B cell (primary cell): ENCODE data around the gene CLDN6. TPM values are rescaled to one million over a fixed set of nuclear protein-coding genes. Genes with fewer than 3 reads are reported as not detected.

Source experiments
- ATAC-seq: fragments of 200-7000 bp; cut with Tn5 transposase; one replicate; pipeline ENCODE4 v1.10.0; 2021; ENCODE audit warnings: low read depth, mild to moderate bottlenecking, moderate number of reproducible peaks, moderate library complexity
- CTCF ChIA-PET: fragments of 350-600 bp; sonication (Branson Sonifier 250); formaldehyde crosslinking; loops from one replicate; lab custom pipeline; 2021; ENCODE audit warnings: antibody characterized with exemption, inconsistent platforms; lab: Charles Lee
- POLR2A ChIA-PET: fragments of 350-600 bp; sonication (Branson Sonifier 250); formaldehyde crosslinking; loops from one replicate; lab custom pipeline; 2021; ENCODE audit warnings: antibody characterized with exemption; lab: Charles Lee
- DNase-seq: peaks from one replicate; pipeline ENCODE4 v3.0.0; 2013
- H2AFZ ChIP-seq: 2 replicates; pipeline ENCODE4 v1.6.1; 2012; ENCODE audit warnings: mild to moderate bottlenecking, low read depth, low read length; ENCODE audit not compliant: insufficient read depth, poor library complexity, severe bottlenecking
- H3K27ac ChIP-seq, 2 donors: 1 replicate in 1 of 2; 2 replicates in 1 of 2; pipeline ENCODE4 v1.5.1; 2012 to 2013; ENCODE audit warnings: low read length in 2 of 2, mild to moderate bottlenecking in 2 of 2, moderate library complexity in 1 of 2
- H3K27me3 ChIP-seq, 4 experiments: fragments of 200-600 bp in 1 of 4; sonication (generic) in 1 of 4; replicated peaks in 1 of 4; 1 replicate in 2 of 4; 2 replicates in 2 of 4; pipeline versions ENCODE4 v1.6.1 to v1.7.0; 2013 to 2016; ENCODE audit warnings: low read length in 3 of 4, mild to moderate bottlenecking in 2 of 4, mixed read lengths in 1 of 4, moderate library complexity in 1 of 4; ENCODE audit not compliant: insufficient read depth in 4 of 4, control insufficient read depth in 3 of 4; ENCODE audit errors: control extremely low read depth in 1 of 4
- H3K36me3 ChIP-seq, 2 experiments: replicated peaks in 1 of 2; 1 replicate in 1 of 2; 2 replicates in 1 of 2; pipeline versions ENCODE4 v1.6.1 to v1.7.1; 2013; ENCODE audit warnings: low read length in 1 of 2; ENCODE audit not compliant: insufficient read depth in 2 of 2, control insufficient read depth in 1 of 2; ENCODE audit errors: control extremely low read depth in 1 of 2, extremely low read depth in 1 of 2
- H3K4me1 ChIP-seq, 2 donors: fragments of 200-600 bp in 1 of 2; sonication (generic) in 1 of 2; 1 replicate in 1 of 2; 2 replicates in 1 of 2; pipeline versions ENCODE4 v1.5.1 to v1.6.1; 2013 to 2017; ENCODE audit warnings: low read length in 2 of 2; ENCODE audit not compliant: control insufficient read depth in 2 of 2, insufficient read depth in 2 of 2
- H3K4me2 ChIP-seq: replicated peaks from 2 replicates; pipeline ENCODE3; 2012; ENCODE audit warnings: mild to moderate bottlenecking, low read depth, low read length; ENCODE audit not compliant: poor library complexity, severe bottlenecking
- H3K4me3 ChIP-seq, 5 experiments: fragments of 200-600 bp in 1 of 5; sonication (generic) in 1 of 5; 1 replicate in 3 of 5; 2 replicates in 2 of 5; pipeline versions ENCODE4 v1.5.1 to v1.7.0; 2011 to 2016; ENCODE audit warnings: low read length in 4 of 5, mild to moderate bottlenecking in 4 of 5, low read depth in 2 of 5, control low read depth in 1 of 5, moderate library complexity in 1 of 5; ENCODE audit not compliant: insufficient read depth in 1 of 5; ENCODE audit errors: control extremely low read depth in 1 of 5, extremely low read depth in 1 of 5
- H3K79me2 ChIP-seq: fragments of 200-600 bp; sonication (generic); one replicate; pipeline ENCODE4 v1.6.0; 2016; ENCODE audit warnings: low read length; ENCODE audit not compliant: control insufficient read depth, insufficient read depth
- H3K9ac ChIP-seq: fragments of 200-600 bp; sonication (generic); 2 replicates; pipeline ENCODE4 v1.6.1; 2017; ENCODE audit warnings: mild to moderate bottlenecking, low read length, moderate library complexity
- H3K9me3 ChIP-seq, 3 donors: one replicate each; pipeline versions ENCODE4 v1.6.1 to v1.7.1; 2013; ENCODE audit warnings: low read length in 2 of 3; ENCODE audit not compliant: control insufficient read depth in 2 of 3, insufficient read depth in 1 of 3; ENCODE audit errors: control extremely low read depth in 1 of 3
- H4K20me1 ChIP-seq: 2 replicates; pipeline ENCODE4 v1.6.0; 2012; ENCODE audit warnings: mild to moderate bottlenecking, low read length; ENCODE audit not compliant: insufficient read depth, control insufficient read depth, poor library complexity, severe bottlenecking
- H3K27ac Mint-ChIP-seq: one replicate; pipeline ENCODE4 v1.8.0; 2021; ENCODE audit warnings: mixed read lengths
- H3K27me3 Mint-ChIP-seq: one replicate; pipeline ENCODE4 v1.8.0; 2021; ENCODE audit warnings: mixed read lengths
- H3K4me1 Mint-ChIP-seq: one replicate; pipeline ENCODE4 v1.8.0; 2021; ENCODE audit warnings: mixed read lengths
- H3K4me3 Mint-ChIP-seq: one replicate; pipeline ENCODE4 v1.8.0; 2021; ENCODE audit warnings: mixed read lengths
- H3K9me3 Mint-ChIP-seq: one replicate; pipeline ENCODE4 v1.8.0; 2022; ENCODE audit warnings: mixed read lengths; ENCODE audit not compliant: insufficient read depth
- CTCF ChIP-seq: fragments of 200-600 bp; IDR thresholded peaks from one replicate; pipeline ENCODE4 v1.8.0; 2022; ENCODE audit warnings: antibody characterized with exemption, mild to moderate bottlenecking
- EZH2 ChIP-seq: IDR thresholded peaks from 2 replicates; pipeline ENCODE4 v1.6.1; 2012; ENCODE audit warnings: borderline replicate concordance, low read depth, mild to moderate bottlenecking, moderate library complexity, low read length; ENCODE audit not compliant: insufficient read depth, poor library complexity, severe bottlenecking
- WGBS: methylation state at CpG from one replicate; pipeline ENCODE4 v1.1.5; 2013; ENCODE audit warnings: missing lambda C conversion rate; ENCODE audit not compliant: insufficient coverage; 5-methylcytosine and 5-hydroxymethylcytosine counted together
- intact Hi-C: fragments of 100-400 bp; cut with micrococcal nuclease; formaldehyde crosslinking; loops from one replicate; pipeline ENCODE4 v1.10.0; 2022
- polyA plus RNA-seq: library from polyadenylated mRNA; depleted of rRNA; stranded (reverse); fragments of >200 nt; gene quantifications from 2 replicates; pipeline ENCODE4 v1.2.3, GENCODE V29; 2012
- total RNA-seq, 2 donors: library from RNA; stranded (reverse); fragments of 120-200 nt in 1 of 2; gene quantifications; 1 replicate in 1 of 2; 2 replicates in 1 of 2; pipeline versions ENCODE4 v1.2.3 to v1.2.4, GENCODE V29; 2013 to 2022

CLDN6 gene
- total and polyA plus RNA-seq, 2 donors (not counting 1 experiment from before 2014, with no cell fraction given): not detected

- Histone ChIP-seq H3K27ac (no peak overlapping the region), H3K36me3 (no peaks in the 10 kb centered on the region), H4K20me1 (peaks cover 5% of the 10 kb centered on the region), H3K9ac (no peak overlapping the region), H3K79me2 (peaks cover 6% of the 10 kb centered on the region), H3K4me3 (no peak overlapping the region), H3K4me1 (peaks cover 10 to 17% of the 10 kb centered on the region in 2 donors), H3K9me3 (no peaks in the 10 kb centered on the region), H2AFZ (no peak overlapping the region), H3K4me2 (no peak overlapping the region), H3K27me3 (peaks cover 0 to 10% (median 1%) of the 10 kb centered on the region in 4 experiments)
- POLR2A ChIA-PET: interaction anchor here (0.5 to 0.6 kb wide), 2 partner anchors 66 to 697 kb away, joined by 3 to 4 read pairs; no protein-coding TSS in a partner anchor
- over 99% methylated on average over 13 of the region's 15 CpGs for WGBS
- Mint-ChIP-seq H3K4me1 (peaks cover 8% of the 10 kb centered on the region), H3K9me3 (no peaks in the 10 kb centered on the region), H3K27ac (no peak overlapping the region), H3K27me3 (peaks cover 4% of the 10 kb centered on the region), H3K4me3 (no peak overlapping the region)
- DNase-seq (no peak), ATAC-seq (no peak)
- TF ChIP-seq CTCF (no peak), EZH2 (no peak)
- intact Hi-C loops: no loop called here
- CTCF ChIA-PET: interaction anchor here (1.9 kb wide), 1 partner anchor 9 kb away, joined by 5 read pairs; no protein-coding TSS in a partner anchor
These were observed 41.3 kb downstream of the CLDN6 start for GRCh38 chr16:2976673-2977072.

DNA sequence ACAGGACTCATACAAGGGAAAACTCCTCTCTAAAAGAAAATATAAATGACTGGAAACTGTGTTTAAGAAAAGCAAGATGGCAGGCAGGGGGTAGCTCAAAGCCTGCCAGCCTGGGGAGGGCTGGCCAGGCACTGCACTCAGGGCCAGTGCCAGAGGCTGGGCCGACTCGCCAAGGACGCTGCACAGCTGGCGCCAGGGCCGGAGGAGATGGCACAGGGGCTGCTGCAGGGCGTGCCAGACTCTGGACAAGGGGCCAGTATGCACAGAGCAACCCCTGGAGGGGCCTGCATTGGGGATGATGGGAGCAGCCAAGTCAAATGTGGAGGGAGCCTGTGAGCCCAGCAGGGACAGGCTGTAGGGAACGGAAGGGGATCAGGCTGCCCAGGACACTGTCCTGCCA is 41.8 kb downstream of the CLDN6 start:
- Mint-ChIP-seq H3K27me3 (peaks cover 4% of the 10 kb centered on the region), H3K9me3 (no peaks in the 10 kb centered on the region), H3K27ac (no peak overlapping the region), H3K4me1 (peaks cover 7% of the 10 kb centered on the region), H3K4me3 (no peak overlapping the region)
- TF ChIP-seq CTCF (no peak), EZH2 (no peak)
- ATAC-seq: no peak
- peaks cover 5% of the 10 kb centered on the region for H4K20me1 ChIP-seq
- CTCF ChIA-PET: interaction anchor here (1.9 kb wide), 1 partner anchor 9 kb away, joined by 5 read pairs; no protein-coding TSS in a partner anchor
- H3K9ac ChIP-seq: no peak overlapping the region
- no peak overlapping the region for H3K4me3 ChIP-seq
- 99% methylated on average over 7 of the region's 7 CpGs for WGBS
- no peak overlapping the region for H3K27ac ChIP-seq
- no peak for DNase-seq
- H3K36me3 ChIP-seq: no peaks in the 10 kb centered on the region
- intact Hi-C loops: no loop called here
- no peak overlapping the region for H3K4me2 ChIP-seq
- no peak overlapping the region for H2AFZ ChIP-seq
- peaks cover 10 to 13% of the 10 kb centered on the region in 2 donors for H3K4me1 ChIP-seq
- peaks cover 0 to 10% (median 1%) of the 10 kb centered on the region in 4 experiments for H3K27me3 ChIP-seq
- peaks cover 6% of the 10 kb centered on the region for H3K79me2 ChIP-seq
- POLR2A ChIA-PET: interaction anchor here (0.5 kb wide), 1 partner anchor 697 kb away, joined by 3 read pairs; no protein-coding TSS in a partner anchor
- H3K9me3 ChIP-seq: no peaks in the 10 kb centered on the region
